ENCODE measurements around the gene ERICH4.
"Not testable (repeated sequence)": the region's sequence is repeated elsewhere in the genome, so short reads cannot be mapped to it uniquely, and the experiment has no call there.

The ERICH4 gene

GRCh38 chr19:41415154-41415571 lies 27.8 kb upstream of the ERICH4 start:
- DNase-seq, result no peak

GRCh38 chr19:41416194-41416674 lies 26.7 kb upstream of the ERICH4 start:
- DNase-seq, result no peak

- no peak for DNase-seq
Measured at GRCh38 chr19:41420101-41420880, 22.7 kb upstream of the ERICH4 start.

- no peak for DNase-seq
Measured at GRCh38 chr19:41421314-41421713, 21.6 kb upstream of the ERICH4 start.

GRCh38 chr19:41421973-41422372 lies 21.0 kb upstream of the ERICH4 start:
- DNase-seq, result no peak

GRCh38 chr19:41422456-41422855 lies 20.5 kb upstream of the ERICH4 start:
- DNase-seq, result no peak

GRCh38 chr19:41422955-41423354 lies 20.0 kb upstream of the ERICH4 start:
- no peak for DNase-seq

- DNase-seq, result no peak
Measured at GRCh38 chr19:41424335-41425173, 18.4 kb upstream of the ERICH4 start.

GRCh38 chr19:41425174-41426115 lies 17.5 kb upstream of the ERICH4 start:
- DNase-seq, result no peak

GRCh38 chr19:41426116-41426841 lies 16.7 kb upstream of the ERICH4 start:
- no peak for DNase-seq

GRCh38 chr19:41426952-41427646 lies 15.9 kb upstream of the ERICH4 start, which contains the start of gene B3GNT8:
B3GNT8 (minus strand) TSS chr19:41427374; CDS start chr19:41426778, 596 bp downstream.
- DNase-seq, result peak; percentile 44

- no peak for DNase-seq
Measured at GRCh38 chr19:41427647-41428480, 15.1 kb upstream of the ERICH4 start.

GRCh38 chr19:41428481-41428859 lies 14.5 kb upstream of the ERICH4 start:
- DNase-seq, result no peak

- no peak for DNase-seq
Measured at GRCh38 chr19:41430922-41431321, 12.0 kb upstream of the ERICH4 start.

GRCh38 chr19:41431426-41432386 lies 11.2 kb upstream of the ERICH4 start:
- DNase-seq, result no peak

- no peak for DNase-seq
Measured at GRCh38 chr19:41433171-41433570, 9.8 kb upstream of the ERICH4 start.

- DNase-seq, result no peak
Measured at GRCh38 chr19:41434450-41434849, 8.5 kb upstream of the ERICH4 start.

GRCh38 chr19:41435376-41435775 lies 7.6 kb upstream of the ERICH4 start:
- not testable (repeated sequence) for DNase-seq
